Measurements from ENCODE around the gene TARM1. TPM values are rescaled to one million over a fixed set of nuclear protein-coding genes. Genes with fewer than 3 reads are reported as not detected.

The TARM1 gene
- total and polyA plus RNA-seq, 2 of the 8 experiments (the other 6 are each of a cell fraction or from before 2014, with no cell fraction given) = not detected

GRCh38 chr19:54115109-54116063 is 34.2 kb upstream of the TARM1 start, which contains the start of the genes PRPF31 and TFPT (continued):
- peak; percentile 97 for TF ChIP-seq ATF3 (IDR thresholded peaks at IDR 0.05; ENCODE audit: insufficient read depth, low read depth, low read length)
- peak; percentile 96 for TF ChIP-seq TAF1 (IDR thresholded peaks at IDR 0.05; ENCODE audit: low read depth, low read length)
- peak; percentile 67 to 68; a peak in 1 of 4 replicates for TF ChIP-seq HDAC2 (IDR thresholded peaks at IDR 0.05; ENCODE audit: borderline replicate concordance in 1 of 2, low read depth in 2 of 2, low read length in 2 of 2)
- peak; percentile 73 for TF ChIP-seq RBBP5 (IDR thresholded peaks at IDR 0.05; ENCODE audit: borderline replicate concordance, low read depth, low read length)
- peak; percentile 94 for TF ChIP-seq ASH2L (IDR thresholded peaks at IDR 0.05; ENCODE audit: low read length)
- peak; percentile 74 for TF ChIP-seq MAX (IDR thresholded peaks at IDR 0.05)
- no peak for TF ChIP-seq POU5F1 (IDR thresholded peaks at IDR 0.05; ENCODE audit: low read depth, low read length)
- peak; percentile 95 for TF ChIP-seq POLR2AphosphoS5 (IDR thresholded peaks at IDR 0.05; ENCODE audit: low read depth, low read length)
- peak in 1 of 2 experiments; percentile 86; a peak in 2 of 3 replicates for TF ChIP-seq POLR2A (IDR thresholded peaks at IDR 0.05; ENCODE audit: control extremely low read depth in 1 of 2, low read depth in 2 of 2, low read length in 2 of 2)
- no peak for TF ChIP-seq KDM1A (IDR thresholded peaks at IDR 0.05; ENCODE audit: borderline replicate concordance, low read length)
- peak; percentile 64 for TF ChIP-seq YY1 (IDR thresholded peaks at IDR 0.05; ENCODE audit: low read depth, low read length)
- peak; percentile 42 for TF ChIP-seq NANOG (IDR thresholded peaks at IDR 0.05; ENCODE audit: insufficient read depth, low read depth, low read length, poor library complexity, severe bottlenecking)
- TF ChIP-seq RFX5 (IDR thresholded peaks at IDR 0.05; ENCODE audit: borderline replicate concordance, low read depth, low read length) = no peak
- no peak for TF ChIP-seq EZH2 (IDR thresholded peaks at IDR 0.05; ENCODE audit: low read depth, low read length, severe bottlenecking)
- no peak for TF ChIP-seq ATF2 (IDR thresholded peaks at IDR 0.05; ENCODE audit: low read length)
- TF ChIP-seq TBP (IDR thresholded peaks at IDR 0.05; ENCODE audit: low read depth, low read length) = peak; percentile 94
- peak; percentile 99 for TF ChIP-seq CREB1 (IDR thresholded peaks at IDR 0.05)
- peak; percentile 94 for TF ChIP-seq SP1 (IDR thresholded peaks at IDR 0.05; ENCODE audit: low read depth, low read length)
- TF ChIP-seq SIX5 (IDR thresholded peaks at IDR 0.05; ENCODE audit: low read depth, low read length) = peak; percentile 96
- TF ChIP-seq SRF (IDR thresholded peaks at IDR 0.05; ENCODE audit: low read depth, low read length) = peak; percentile 90
- TF ChIP-seq PHF8 (conservative IDR thresholded peaks at IDR 0.05; ENCODE audit: low read depth, low read length) = peak; percentile 73
- 0 out of 2 replicates have a peak, but pooled peaks have one; percentile 53 for TF ChIP-seq TCF12 (IDR thresholded peaks at IDR 0.05; ENCODE audit: low read depth, low read length)
